OCI-LY7 (cell line): ENCODE results near the gene TMTC1. TPM values are rescaled to one million over a fixed set of nuclear protein-coding genes. Genes with fewer than 3 reads are reported as not detected.
"Not testable (repeated sequence)": the region's sequence is repeated elsewhere in the genome, so short reads cannot be mapped to it uniquely, and the experiment has no call there.

Experiments used
- BruUV-seq: library from RNA; stranded (reverse); fragments of 400-500 nt; replicated peaks from 2 replicates; lab custom pipeline; 2021; lab: Mats Ljungman, UMichigan
- CTCF ChIA-PET: fragments of 300-600 bp; sonication (Branson Sonifier 250); formaldehyde crosslinking; loops from one replicate; lab custom pipeline; 2022; ENCODE audit warnings: antibody characterized with exemption; ENCODE audit not compliant: unreplicated experiment; lab: Charles Lee
- POLR2A ChIA-PET: fragments of 300-600 bp; sonication (Branson Sonifier 250); formaldehyde crosslinking; loops from one replicate; lab custom pipeline; 2022; ENCODE audit warnings: antibody characterized with exemption; lab: Charles Lee
- DNase-seq: peaks from one replicate; pipeline ENCODE4 v3.0.0-alpha.2; 2015; ENCODE audit warnings: low spot score
- H2AFZ ChIP-seq: fragments of 200-600 bp; sonication (generic), shearing (Covaris generic); 2 replicates; pipeline ENCODE4 v1.6.1; 2014; ENCODE audit warnings: mild to moderate bottlenecking, antibody characterized with exemption, low read length, moderate library complexity
- H3K27ac ChIP-seq: fragments of 200-600 bp; sonication (generic); 2 replicates; pipeline ENCODE4 v1.5.1; 2014; ENCODE audit warnings: mixed run types, low read depth, mild to moderate bottlenecking, moderate library complexity, low read length, inconsistent platforms; ENCODE audit not compliant: poor library complexity, severe bottlenecking
- H3K36me3 ChIP-seq: fragments of 200-600 bp; sonication (generic); 2 replicates; pipeline ENCODE4 v1.6.1; 2014; ENCODE audit warnings: mild to moderate bottlenecking, antibody characterized with exemption, low read length, moderate library complexity, mixed read lengths; ENCODE audit not compliant: insufficient read depth
- H3K4me1 ChIP-seq: fragments of 200-600 bp; sonication (generic); 2 replicates; pipeline ENCODE4 v1.5.1; 2014; ENCODE audit warnings: mild to moderate bottlenecking, low read length; ENCODE audit not compliant: insufficient read depth, poor library complexity, severe bottlenecking
- H3K4me2 ChIP-seq: fragments of 200-600 bp; sonication (generic); 2 replicates; pipeline ENCODE4 v1.6.1; 2014; ENCODE audit warnings: mild to moderate bottlenecking, low read length
- H3K4me3 ChIP-seq: fragments of 200-600 bp; sonication (generic); 2 replicates; pipeline ENCODE4 v1.5.1; 2014; ENCODE audit warnings: mild to moderate bottlenecking, low read depth, low read length; ENCODE audit not compliant: poor library complexity, severe bottlenecking
- H3K79me2 ChIP-seq: fragments of 200-600 bp; sonication (generic); 2 replicates; pipeline ENCODE4 v1.6.1; 2016; ENCODE audit warnings: low read depth, mild to moderate bottlenecking, low read length, moderate library complexity, mixed read lengths; ENCODE audit not compliant: insufficient read depth
- H3K9me2 ChIP-seq: fragments of 200-600 bp; sonication (generic); 2 replicates; pipeline ENCODE4 v1.6.1; 2016; ENCODE audit warnings: mild to moderate bottlenecking, low read length, mixed read lengths; ENCODE audit not compliant: insufficient read depth
- H3K9me3 ChIP-seq: fragments of 200-600 bp; sonication (generic); 2 replicates; pipeline ENCODE4 v1.6.1; 2014; ENCODE audit warnings: mild to moderate bottlenecking, mixed run types, low read length, mixed read lengths
- H4K20me1 ChIP-seq: fragments of 200-600 bp; sonication (generic); 2 replicates; pipeline ENCODE4 v1.6.1; 2014; ENCODE audit warnings: mild to moderate bottlenecking, antibody characterized with exemption, low read length, moderate library complexity, mixed read lengths; ENCODE audit not compliant: insufficient read depth
- EZH2phosphoT487 ChIP-seq: fragments of 200-600 bp; sonication (generic); IDR thresholded peaks from 2 replicates; pipeline ENCODE4 v1.6.1; 2018; ENCODE audit warnings: low read depth, borderline replicate concordance, mild to moderate bottlenecking, mixed run types, antibody characterized with exemption, low read length, moderate library complexity, mixed read lengths
- intact Hi-C: fragments of 100-400 bp; cut with micrococcal nuclease; formaldehyde crosslinking; loops from one replicate; pipeline ENCODE4 v1.10.0; 2022; ENCODE audit not compliant: unreplicated experiment
- total RNA-seq, 2 experiments: library from RNA; depleted of rRNA in 1 of 2; stranded (reverse); fragments of >200 nt in 1 of 2; shearing (Covaris generic) in 1 of 2; gene quantifications; 2 replicates each; pipeline ENCODE4 v1.2.3, GENCODE V29; 2014 to 2022
- TF ChIP-seq, protein P1 (sequence below): fragments of 200-600 bp; sonication (generic); conservative IDR thresholded peaks from 2 replicates; pipeline ENCODE4 v1.5.1; 2014; ENCODE audit warnings: mild to moderate bottlenecking, antibody characterized with exemption, low read length, moderate library complexity, mixed read lengths

TMTC1 gene
- total RNA-seq, 2 experiments from 2014 or later: not detected

DNA sequence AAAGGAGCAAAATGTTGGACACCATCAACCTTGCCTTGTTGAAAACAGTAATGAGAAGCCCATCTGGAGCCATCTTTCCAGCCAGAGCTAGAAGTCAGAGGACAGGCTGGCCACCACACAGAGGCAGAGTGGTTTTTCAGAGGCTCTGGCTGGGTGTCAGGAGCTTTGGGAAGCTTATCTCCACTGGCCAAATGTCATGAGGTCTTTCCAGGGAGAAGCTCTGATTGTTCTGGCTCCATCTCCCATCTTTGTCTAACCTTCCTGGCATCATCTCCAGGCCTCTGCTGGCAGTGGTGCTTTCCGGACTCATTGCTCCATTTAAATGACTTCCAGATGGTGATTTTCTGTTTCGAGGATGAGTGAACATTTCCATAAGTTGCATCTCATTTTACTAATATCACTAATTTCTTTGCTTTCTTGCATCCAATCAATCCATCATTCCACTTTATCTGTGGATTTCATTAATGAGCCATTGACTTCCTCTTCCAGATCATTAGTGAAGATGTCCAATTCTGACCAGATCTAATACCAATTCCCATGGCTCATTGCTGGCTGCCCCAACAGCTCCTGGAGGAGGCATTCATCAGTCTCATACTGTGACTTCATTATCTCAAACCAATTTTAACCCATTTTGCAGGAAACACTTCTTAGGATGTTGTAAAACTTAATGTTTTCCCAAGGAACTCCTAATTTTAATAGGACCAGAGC, 35.3 kb upstream of the TMTC1 start:
- no peak for DNase-seq
- Histone ChIP-seq H4K20me1 (no peaks in the 10 kb centered on the region), H3K27ac (no peak overlapping the region), H3K79me2 (no peaks in the 10 kb centered on the region), H3K4me1 (no peaks in the 10 kb centered on the region), H3K4me3 (no peak overlapping the region), H3K4me2 (no peak overlapping the region), H3K9me3 (no peaks in the 10 kb centered on the region), H3K36me3 (no peaks in the 10 kb centered on the region), H2AFZ (no peak overlapping the region), H3K9me2 (no peaks in the 10 kb centered on the region)
- BruUV-seq: no TSS peak
- TF ChIP-seq, protein P1, sequence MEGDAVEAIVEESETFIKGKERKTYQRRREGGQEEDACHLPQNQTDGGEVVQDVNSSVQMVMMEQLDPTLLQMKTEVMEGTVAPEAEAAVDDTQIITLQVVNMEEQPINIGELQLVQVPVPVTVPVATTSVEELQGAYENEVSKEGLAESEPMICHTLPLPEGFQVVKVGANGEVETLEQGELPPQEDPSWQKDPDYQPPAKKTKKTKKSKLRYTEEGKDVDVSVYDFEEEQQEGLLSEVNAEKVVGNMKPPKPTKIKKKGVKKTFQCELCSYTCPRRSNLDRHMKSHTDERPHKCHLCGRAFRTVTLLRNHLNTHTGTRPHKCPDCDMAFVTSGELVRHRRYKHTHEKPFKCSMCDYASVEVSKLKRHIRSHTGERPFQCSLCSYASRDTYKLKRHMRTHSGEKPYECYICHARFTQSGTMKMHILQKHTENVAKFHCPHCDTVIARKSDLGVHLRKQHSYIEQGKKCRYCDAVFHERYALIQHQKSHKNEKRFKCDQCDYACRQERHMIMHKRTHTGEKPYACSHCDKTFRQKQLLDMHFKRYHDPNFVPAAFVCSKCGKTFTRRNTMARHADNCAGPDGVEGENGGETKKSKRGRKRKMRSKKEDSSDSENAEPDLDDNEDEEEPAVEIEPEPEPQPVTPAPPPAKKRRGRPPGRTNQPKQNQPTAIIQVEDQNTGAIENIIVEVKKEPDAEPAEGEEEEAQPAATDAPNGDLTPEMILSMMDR: no peak
- no peak for TF ChIP-seq EZH2phosphoT487
- CTCF ChIA-PET: no interaction called here
- intact Hi-C loops: no loop called here
- POLR2A ChIA-PET: no interaction called here

GRCh38 chr12:29816874-29817725, 33.4 kb upstream of the TMTC1 start:
- ChIA-PET POLR2A (no interaction called here), CTCF (no interaction called here)
- DNase-seq: no peak
- BruUV-seq: no TSS peak
- Histone ChIP-seq H3K4me3 (no peak overlapping the region), H3K27ac (no peak overlapping the region), H3K36me3 (no peaks in the 10 kb centered on the region), H3K9me3 (no peaks in the 10 kb centered on the region), H3K79me2 (no peaks in the 10 kb centered on the region), H3K9me2 (no peaks in the 10 kb centered on the region), H4K20me1 (no peaks in the 10 kb centered on the region), H3K4me2 (no peak overlapping the region), H3K4me1 (no peaks in the 10 kb centered on the region), H2AFZ (no peak overlapping the region)
- intact Hi-C loops: no loop called here
- TF ChIP-seq EZH2phosphoT487: no peak
- TF ChIP-seq, protein P1: no peak

DNA sequence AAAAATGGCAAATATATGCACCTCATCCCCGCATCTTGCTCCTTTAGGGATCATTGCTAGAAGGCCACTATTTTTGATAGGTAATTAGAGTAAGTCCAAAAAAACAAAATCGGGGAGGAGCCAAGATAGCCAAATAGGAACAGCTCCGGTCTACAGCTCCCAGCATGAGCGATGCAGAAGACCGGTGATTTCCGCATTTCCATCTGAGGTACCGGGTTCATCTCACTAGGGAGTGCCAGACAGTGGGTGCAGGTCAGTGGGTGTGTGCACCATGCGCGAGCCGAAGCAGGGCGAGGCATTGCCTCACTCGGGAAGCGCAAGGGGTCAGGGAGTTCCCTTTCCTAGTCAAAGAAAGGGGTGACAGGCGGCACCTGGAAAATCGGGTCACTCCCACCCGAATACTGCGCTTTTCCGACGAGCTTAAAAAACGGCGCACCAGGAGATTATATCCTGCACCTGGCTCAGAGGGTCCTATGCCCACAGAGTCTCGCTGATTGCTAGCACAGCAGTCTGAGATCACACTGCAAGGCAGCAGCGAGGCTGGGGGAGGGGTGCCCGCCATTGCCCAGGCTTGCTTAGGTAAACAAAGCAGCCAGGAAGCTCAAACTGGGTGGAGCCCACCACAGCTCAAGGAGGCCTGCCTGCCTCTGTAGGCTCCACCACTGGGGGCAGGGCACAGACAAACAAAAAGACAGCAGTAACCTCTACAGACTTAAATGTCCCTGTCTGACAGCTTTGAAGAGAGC, 26.0 kb upstream of the TMTC1 start:
- H3K4me2 ChIP-seq, H3K9me2 ChIP-seq, H4K20me1 ChIP-seq, CTCF ChIA-PET, H3K4me1 ChIP-seq, H3K4me3 ChIP-seq, H3K79me2 ChIP-seq, H3K36me3 ChIP-seq, H2AFZ ChIP-seq, H3K27ac ChIP-seq, H3K9me3 ChIP-seq, intact Hi-C loops, DNase-seq, BruUV-seq: not testable (repeated sequence)
- POLR2A ChIA-PET: interaction anchor here (0.6 kb wide), 1 partner anchor 793 kb away, joined by 3 read pairs; no protein-coding TSS in a partner anchor
